NK-92 (cell line): ENCODE data around the gene SGSM2.

Source experiments
- DNase-seq: peaks from one replicate; lab custom pipeline; 2025; ENCODE audit not compliant: unreplicated experiment; lab: John Stamatoyannopoulos, UW

SGSM2 gene

GRCh38 chr17:2336215-2336851, 968 bp upstream of the SGSM2 start, which contains the start of gene TSR1:
TSS of gene TSR1 (minus strand) at chr17:2336457. CDS start at chr17:2336427, 30 bp downstream.
- DNase-seq: peak; percentile 7

GRCh38 chr17:2337544-2338314, 428 bp downstream of the SGSM2 start:
- DNase-seq: no peak

- no peak for DNase-seq
Observed at GRCh38 chr17:2338315-2338657, 985 bp downstream of the SGSM2 start.

GRCh38 chr17:2343421-2343820, 6.1 kb downstream of the SGSM2 start:
- DNase-seq: no peak

DNA sequence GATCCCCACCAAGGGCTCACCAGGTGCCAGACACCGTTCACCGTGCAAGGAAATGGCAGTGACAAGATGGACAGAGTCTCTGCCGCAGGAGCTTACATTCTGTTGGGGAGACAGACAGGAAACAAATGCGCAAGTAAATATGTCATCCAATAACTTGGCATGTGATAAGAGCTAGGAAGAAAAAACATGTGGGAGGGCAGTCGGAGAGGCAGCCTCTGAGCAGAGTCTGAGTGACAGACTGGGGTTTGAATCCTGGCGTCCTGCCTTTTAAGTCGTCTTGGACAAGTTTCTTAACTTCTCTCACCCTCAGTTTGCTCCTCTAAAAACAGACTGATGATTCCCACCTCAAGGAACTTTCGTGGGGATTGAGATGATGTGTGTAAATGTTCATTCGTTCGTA, 7.2 kb downstream of the SGSM2 start:
- DNase-seq: no peak

GRCh38 chr17:2346475-2346874, 9.2 kb downstream of the SGSM2 start:
- DNase-seq: no peak

- DNase-seq: no peak
Observed at GRCh38 chr17:2347805-2348685, 10.7 kb downstream of the SGSM2 start.

DNA sequence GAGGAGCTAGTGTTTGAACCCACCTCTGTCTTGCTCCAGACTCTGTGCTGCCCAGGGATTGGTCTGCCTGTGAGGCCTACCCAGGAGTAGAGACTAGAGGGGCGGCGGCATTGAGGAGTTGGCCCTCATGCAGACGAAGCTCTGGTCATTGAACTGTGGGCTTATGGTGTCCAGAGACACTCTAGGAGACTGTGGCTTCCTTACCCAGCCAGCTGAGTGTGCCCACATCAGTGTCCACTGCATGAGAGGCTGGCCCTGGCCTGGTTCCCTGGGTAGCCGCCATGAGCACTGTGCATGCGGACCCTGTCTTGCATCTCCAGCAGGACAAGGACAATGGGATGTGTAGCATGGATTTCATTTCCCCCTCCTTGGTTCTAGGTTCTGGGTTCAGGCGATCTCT, 14.0 kb downstream of the SGSM2 start:
- DNase-seq: no peak

DNA sequence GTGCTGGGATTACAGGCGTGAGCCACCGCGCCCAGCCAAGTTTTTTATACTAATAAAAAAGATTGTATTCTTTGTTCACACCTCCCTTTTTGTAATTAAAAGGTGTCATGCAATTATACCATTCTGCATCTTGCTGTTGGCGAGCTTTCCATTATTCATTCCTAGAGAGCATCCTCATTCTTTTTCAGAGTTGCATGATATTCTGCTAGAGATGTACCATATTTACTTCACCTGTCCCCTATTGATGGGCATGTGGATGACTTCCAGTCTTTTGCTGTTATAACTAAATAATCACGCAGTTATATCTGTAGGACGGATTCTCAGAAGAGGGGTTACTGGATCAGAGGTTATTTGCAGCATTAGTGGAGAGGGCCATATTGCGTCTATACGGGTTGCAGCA, 17.0 kb downstream of the SGSM2 start:
- DNase-seq: no peak

DNA sequence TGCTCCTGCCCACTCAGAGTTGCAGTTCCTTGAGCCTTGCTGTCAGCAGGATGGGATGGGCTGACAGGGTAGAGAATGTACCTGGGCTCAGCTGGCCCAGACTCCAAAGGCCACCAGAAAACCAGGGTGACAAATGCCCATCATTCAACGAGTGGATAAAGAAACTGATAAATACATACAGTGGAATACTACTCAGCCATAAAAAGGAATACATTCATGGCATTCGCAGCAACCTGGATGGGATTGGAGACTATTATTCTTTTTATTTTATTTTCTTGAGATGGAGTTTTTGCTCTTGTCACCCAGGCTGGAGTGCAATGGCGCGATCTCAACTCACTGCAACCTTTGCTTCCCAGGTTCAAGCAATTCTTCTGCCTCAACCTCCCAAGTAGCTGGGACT, 19.9 kb downstream of the SGSM2 start:
- no peak for DNase-seq

DNA sequence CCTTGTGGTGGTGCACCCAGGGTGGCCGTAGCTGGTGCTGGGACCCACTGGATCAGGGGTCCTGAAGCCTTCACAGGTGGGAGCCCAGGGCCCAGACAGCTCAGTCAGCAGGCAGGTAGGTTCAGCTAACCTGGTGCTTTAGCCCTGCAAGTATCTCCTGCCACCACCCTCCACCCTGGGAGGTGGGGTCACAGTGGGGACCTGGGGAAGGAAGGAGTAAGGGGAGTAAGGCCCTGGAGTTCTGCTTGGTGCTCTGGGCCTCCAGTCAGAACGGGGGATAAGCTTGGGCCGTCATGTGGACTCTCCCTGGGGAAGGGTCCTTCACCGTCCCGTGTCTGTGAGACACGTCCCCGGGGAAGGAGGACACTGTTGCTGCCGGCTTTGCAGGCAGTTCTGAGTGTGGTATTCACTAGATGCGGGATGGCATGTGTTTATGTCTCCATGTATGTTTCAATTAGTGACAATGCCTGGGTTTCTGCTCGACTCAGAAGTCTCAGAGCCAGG, 20.7 kb downstream of the SGSM2 start:
- DNase-seq: no peak

DNA sequence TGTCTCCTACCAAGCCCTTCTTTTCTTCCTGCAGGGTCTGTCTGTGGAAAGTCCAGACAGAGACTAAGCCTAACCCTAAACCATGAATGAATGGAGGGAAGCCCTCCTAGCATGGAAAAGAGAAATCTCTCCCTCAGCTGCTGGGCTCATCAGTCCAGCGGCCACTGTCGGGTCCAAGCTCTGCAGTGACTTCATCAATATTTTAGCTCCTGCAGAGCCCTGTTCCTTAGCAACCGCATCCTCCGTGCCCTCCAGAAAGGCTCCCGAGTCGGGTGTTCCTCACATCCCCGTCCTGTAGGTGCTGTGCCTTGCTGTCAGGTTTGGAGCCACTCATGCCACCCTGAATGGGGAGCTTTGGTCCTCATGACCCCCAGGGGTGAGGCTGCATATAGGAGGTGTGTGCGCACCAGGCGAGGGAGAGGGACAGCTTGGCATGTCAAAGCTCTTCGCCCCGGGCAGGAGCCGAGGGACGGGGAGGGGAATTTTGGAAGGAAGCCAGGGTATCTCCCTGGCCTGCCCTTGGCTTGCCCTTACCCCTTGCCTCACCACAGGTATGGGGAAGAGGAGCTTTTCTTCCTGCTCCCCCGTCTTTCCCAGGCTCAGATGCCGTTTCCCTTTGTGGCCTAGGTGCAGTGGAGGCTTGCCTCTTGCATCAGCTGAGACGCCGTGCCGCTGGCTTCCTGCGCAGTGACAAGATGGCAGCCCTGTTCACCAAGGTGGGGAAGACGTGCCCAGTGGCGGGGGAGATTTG, 23.9 kb downstream of the SGSM2 start:
- DNase-seq: no peak

GRCh38 chr17:2362016-2362415, 24.7 kb downstream of the SGSM2 start:
- DNase-seq: no peak

DNA sequence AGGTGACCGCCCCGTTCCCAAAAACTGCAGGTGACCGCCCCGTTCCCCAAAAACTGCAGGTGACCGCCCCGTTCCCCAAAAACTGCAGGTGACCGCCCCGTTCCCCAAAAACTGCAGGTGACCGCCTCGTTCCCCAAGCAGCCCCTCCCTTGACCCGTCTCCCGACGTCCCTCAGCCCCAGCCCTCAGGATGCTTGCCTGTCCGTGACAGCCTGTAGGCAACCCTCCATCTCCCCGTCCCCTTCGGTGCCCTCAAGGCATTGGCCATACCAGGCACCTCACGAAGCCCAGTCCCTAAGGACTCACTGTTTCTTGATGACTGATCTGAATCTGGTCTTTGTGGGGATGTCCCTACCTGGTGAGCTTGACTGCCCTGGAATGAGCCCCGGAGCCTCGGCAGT, 25.1 kb downstream of the SGSM2 start:
- DNase-seq: no peak

DNA sequence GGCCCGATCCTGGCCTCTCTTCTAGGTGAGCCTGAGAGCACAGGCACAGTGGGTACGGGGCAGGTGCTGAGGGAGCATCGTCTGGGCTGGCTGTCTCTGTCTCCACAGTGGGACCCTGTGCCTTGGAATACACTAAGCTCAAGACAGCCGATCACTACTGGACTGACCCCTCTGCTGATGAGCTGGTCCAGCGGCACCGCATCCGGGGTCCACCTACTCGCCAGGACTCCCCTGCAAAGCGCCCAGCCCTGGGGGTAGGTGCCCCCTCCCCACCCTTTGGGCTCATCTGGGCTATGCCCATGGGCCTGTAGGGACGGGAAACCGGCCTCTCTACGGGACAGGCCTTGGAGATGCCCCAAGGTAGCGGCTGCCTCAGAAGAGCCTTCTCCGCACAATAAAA, 25.6 kb downstream of the SGSM2 start:
- no peak for DNase-seq

GRCh38 chr17:2363318-2363717, 26.0 kb downstream of the SGSM2 start:
- no peak for DNase-seq

DNA sequence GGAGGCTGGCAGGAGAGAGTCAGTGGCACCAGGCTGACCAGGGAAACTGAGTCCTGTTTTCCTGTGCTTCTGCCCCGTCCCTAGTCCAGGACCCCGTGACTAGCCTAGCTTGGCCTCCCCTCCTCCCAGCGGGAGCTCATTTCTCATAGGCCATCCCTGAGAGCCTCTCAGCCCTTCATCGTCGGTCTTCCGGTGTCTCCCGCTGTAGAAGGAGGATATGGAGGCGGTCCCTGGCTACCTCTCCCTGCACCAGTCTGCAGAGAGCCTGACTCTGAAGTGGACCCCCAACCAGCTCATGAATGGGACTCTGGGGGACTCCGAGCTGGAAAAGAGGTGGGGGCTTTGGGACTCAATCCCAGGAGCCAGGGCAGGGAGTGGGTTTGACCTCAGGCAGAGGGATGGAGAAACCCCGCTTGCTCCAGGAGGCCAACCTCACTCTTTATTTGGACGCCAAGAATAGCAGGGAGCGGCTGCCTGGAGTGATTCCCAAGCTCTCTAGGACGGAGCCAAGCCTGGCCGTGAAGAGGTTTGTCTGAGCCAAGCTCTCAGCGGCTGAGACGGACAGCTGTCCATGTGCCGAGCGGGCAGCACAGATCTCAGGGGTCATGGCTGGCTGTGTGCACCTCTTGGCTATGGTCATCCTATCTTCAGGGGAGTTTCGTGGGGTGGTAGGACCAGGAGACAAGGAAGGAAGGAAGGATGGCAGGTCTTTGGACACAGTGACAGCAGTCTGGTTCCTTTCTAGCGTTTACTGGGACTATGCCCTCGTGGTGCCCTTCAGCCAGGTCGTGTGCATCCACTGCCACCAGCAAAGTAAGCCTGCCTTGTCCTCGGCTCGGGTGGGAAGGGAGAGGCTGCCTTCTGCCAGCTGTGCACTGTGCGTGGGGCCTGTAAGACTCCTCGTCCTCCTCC, 26.8 kb downstream of the SGSM2 start:
- DNase-seq: no peak

DNA sequence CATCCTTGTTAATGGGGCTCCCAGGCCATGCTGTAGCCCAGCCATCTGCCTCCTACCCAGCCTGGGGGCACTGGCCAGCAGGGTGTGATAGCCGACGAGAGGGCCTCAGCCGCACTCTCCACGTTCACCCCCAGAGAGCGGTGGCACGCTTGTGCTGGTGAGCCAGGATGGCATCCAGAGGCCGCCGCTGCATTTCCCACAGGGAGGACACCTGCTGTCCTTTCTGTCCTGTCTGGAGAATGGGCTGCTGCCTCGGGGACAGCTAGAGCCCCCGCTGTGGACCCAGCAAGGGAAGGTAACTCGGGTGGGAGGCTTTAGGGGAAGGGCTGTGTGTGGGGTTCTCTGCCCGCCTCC, 27.4 kb downstream of the SGSM2 start:
- no peak for DNase-seq

DNA sequence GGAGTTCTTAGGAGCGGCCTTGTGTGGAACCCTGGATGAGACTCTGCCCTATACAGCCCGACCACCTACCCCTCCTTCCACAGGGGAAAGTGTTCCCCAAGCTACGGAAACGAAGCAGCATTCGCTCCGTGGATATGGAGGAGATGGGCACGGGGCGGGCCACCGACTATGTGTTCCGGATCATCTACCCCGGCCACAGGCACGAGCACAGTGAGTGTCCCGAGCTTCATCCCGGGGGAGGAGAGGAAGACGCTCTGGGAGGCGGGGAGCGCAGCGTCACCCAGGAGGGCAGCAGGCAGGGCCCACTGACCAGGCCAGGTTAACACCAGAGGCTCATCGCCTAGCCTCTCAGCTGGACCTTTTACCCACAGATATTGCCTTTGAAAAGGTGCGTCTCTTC, 27.8 kb downstream of the SGSM2 start:
- DNase-seq: no peak
